Activated naive CD8-positive, alpha-beta T cell treated with anti-CD3 and anti-CD28 coated beads, Interleukin-2, amount 10 ng/mL, durations not matched to agents 7 days and 5 days (primary cell): ENCODE data around the gene MANSC1. TPM values are rescaled to one million over a fixed set of nuclear protein-coding genes. Genes with fewer than 3 reads are reported as not detected.
"Not testable (repeated sequence)": the region's sequence is repeated elsewhere in the genome, so short reads cannot be mapped to it uniquely, and the experiment has no call there.

Experiments used
- ATAC-seq: fragments of 150-1000 bp; cut with Tn5 transposase; one replicate; pipeline ENCODE4 v1.10.0; 2021; ENCODE audit warnings: low read depth, moderate library complexity
- POLR2A ChIA-PET: fragments of 350-600 bp; sonication (Branson Sonifier 250); formaldehyde crosslinking; loops from one replicate; lab custom pipeline; 2021; ENCODE audit warnings: antibody characterized with exemption; lab: Charles Lee
- DNase-seq: peaks from one replicate; pipeline ENCODE4 v3.0.0; 2021
- H3K27ac Mint-ChIP-seq: one replicate; pipeline ENCODE4 v1.8.0; 2022; ENCODE audit warnings: mild to moderate bottlenecking, mixed read lengths
- H3K27me3 Mint-ChIP-seq: one replicate; pipeline ENCODE4 v1.8.0; 2022; ENCODE audit warnings: mild to moderate bottlenecking, moderate library complexity, mixed read lengths
- H3K36me3 Mint-ChIP-seq: one replicate; pipeline ENCODE4 v1.8.0; 2021; ENCODE audit warnings: mild to moderate bottlenecking, mixed read lengths
- H3K4me1 Mint-ChIP-seq: one replicate; pipeline ENCODE4 v1.8.0; 2021; ENCODE audit warnings: mixed read lengths
- H3K4me3 Mint-ChIP-seq: one replicate; pipeline ENCODE4 v1.8.0; 2022; ENCODE audit warnings: mild to moderate bottlenecking, moderate library complexity, mixed read lengths
- H3K9me3 Mint-ChIP-seq: one replicate; pipeline ENCODE4 v1.8.0; 2021; ENCODE audit warnings: mixed read lengths
- total RNA-seq, 2 experiments: library from RNA; stranded (reverse); gene quantifications; one replicate each; pipeline ENCODE4 v1.2.3, GENCODE V29; 2021

MANSC1 gene
- total RNA-seq, 2 experiments from 2014 or later = 0.20 TPM; not detected in 1

DNA sequence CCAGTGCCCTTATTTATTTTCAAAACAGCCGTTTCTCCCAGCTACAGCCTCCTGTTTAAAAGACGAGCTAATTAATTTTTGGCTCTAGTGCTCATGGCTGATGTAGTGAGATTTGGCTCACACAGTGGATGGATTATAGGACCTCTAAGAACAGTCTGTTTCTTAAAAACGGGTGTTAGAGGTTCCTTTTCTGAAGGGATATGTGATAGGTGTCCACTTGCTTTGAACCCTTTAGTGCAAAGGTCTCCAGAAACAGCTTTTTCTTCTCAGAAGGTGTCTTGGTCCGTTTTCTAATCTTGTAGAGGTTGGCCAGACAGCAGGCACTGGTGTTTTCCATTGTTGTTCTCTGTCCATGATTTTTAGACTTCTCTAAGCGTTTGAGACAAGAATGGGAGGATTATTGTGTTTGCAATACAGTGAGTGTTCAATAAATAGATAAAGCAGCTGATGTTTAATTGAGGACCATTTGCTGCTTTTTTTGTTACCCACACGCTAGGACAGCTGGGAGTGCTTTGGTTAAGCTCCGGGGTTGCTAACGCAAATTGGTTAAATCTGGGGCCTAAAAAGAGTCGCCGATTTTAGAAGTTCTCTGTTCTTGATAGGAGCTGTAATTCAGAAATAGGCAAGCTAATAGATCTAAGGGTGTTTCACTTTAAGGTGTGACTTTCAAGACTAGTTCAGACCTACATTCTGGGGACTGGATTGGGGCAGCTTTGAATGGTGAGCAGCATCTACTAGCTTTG lies 7.8 kb upstream of the MANSC1 start:
- Mint-ChIP-seq H3K27ac (peak overlapping the region; percentile 97), H3K27me3 (no peaks in the 10 kb centered on the region), H3K4me3 (peak overlapping the region; percentile 92), H3K9me3 (no peaks in the 10 kb centered on the region), H3K36me3 (peaks cover 2% of the 10 kb centered on the region), H3K4me1 (peaks cover 43% of the 10 kb centered on the region)
- DNase-seq (no peak), ATAC-seq (peak; percentile 1)
- POLR2A ChIA-PET = interaction anchor here (0.6 to 3.8 kb wide), 30 partner anchors 8 to 1187 kb away, joined by 3 to 86 read pairs (median 4); partner anchors contain the start of genes CDKN1B, DUSP16, ETV6 and GPR19

DNA sequence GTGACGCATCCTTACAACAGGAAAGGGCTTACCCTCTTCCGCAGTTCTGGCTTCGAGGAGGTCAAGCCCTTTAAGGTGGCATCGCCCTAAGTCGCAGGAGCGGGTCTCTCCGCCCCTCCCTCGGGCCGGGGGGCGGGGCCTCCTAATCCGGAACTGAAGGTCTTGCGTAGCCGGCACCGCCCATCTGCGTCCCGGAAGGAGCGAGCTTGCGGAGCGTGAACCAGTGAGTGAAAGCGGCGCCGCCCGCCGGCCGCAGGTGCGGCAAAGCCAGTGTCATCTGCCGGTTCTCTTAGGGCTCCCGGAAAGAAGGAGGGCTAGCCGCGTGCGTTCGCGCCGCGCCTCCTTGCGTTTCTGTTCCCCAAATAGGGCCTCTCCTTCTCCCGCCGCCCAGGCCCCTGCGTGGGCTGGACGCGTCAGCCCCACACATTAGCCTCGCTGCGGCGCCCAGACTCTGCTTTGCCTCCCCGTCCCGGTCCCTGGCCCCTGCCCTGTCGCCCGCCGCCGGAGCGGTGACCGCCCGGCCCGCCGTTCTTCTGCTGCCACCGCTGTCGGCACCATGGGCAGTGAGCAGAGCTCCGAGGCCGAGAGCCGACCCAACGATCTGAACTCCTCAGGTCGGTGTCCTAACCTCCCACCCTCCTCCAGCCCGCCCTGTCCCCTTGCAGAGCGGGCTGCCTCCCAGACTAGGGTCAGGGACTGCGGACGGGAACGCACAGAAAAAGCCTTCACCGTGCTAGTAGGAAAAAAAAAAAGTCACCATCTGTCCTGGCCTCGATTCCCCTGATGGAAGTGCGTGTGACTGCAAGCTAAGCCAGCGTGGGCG lies 7.1 kb upstream of the MANSC1 start, which contains the start of gene BORCS5:
Gene BORCS5, plus strand, starts transcription at position 183 of the 823 bp plus-strand sequence. Its CDS starts 374 bp downstream, at position 557.
- Mint-ChIP-seq H3K9me3 (no peaks in the 10 kb centered on the region), H3K27ac (peak within 1 kb of the TSS; percentile 97), H3K27me3 (no peaks in the 10 kb centered on the region), H3K4me3 (peak within 1 kb of the TSS; percentile 92), H3K36me3 (peaks cover 2% of the 10 kb centered on the region), H3K4me1 (peaks cover 42% of the 10 kb centered on the region)
- POLR2A ChIA-PET = interaction anchor here (0.6 to 3.8 kb wide), 37 partner anchors 10 to 1913 kb away, joined by 3 to 86 read pairs (median 4); partner anchors contain the start of genes BCL2L14, CDKN1B, DUSP16 and ETV6
- ATAC-seq = peak; percentile 88
- DNase-seq = peak; percentile 99

DNA sequence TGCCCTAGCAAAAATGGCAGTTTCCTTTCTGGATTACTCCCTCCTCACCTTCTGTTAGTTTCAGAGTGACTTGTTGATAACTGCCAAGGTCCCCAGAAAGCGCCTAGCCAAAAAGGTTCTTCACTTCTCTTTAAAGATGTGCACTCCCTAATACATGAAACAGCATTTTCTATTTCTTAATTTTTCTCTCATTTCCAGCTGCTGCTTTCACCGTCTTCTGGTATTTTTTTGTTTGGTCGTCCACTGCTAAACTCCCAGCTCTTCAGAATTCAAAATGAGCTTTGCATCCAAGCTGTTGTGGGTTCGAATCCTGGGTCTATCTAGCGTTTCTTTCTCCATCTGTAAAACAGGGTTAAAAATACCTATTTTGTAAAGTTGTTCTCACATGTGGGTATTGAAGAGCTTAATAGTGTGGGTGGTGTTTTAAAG lies 6.4 kb upstream of the MANSC1 start:
- DNase-seq (no peak), ATAC-seq (no peak)
- POLR2A ChIA-PET = interaction anchor here (0.6 to 3.8 kb wide), 22 partner anchors 10 to 810 kb away, joined by 3 to 86 read pairs (median 8); partner anchors contain the start of genes BCL2L14, CDKN1B, DUSP16 and GPR19

DNA sequence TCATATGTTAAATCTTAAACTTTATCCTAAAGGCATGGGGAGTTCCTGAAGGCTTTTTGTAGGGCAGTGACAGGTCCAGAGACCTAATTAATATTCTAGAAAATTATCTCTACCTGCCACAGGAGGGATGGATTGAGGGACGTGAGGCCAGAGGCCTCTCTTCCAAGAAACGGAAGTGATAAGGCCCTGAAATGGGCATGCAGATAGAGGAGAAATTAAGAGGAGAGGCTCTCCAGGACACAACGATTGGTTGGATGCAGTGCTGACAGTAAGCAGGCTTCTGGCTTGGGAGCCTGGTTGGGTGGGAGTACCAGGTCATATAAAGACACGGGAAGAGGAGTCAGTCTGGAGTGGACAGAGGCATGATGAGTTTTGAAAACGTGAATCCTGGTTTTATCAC lies 3.8 kb upstream of the MANSC1 start:
- ATAC-seq (no peak), DNase-seq (no peak)
- no peak overlapping the region for H3K4me3 Mint-ChIP-seq
- no peak overlapping the region for H3K27ac Mint-ChIP-seq
- H3K4me1 Mint-ChIP-seq = peaks cover 37% of the 10 kb centered on the region
- no peaks in the 10 kb centered on the region for H3K36me3 Mint-ChIP-seq
- H3K27me3 Mint-ChIP-seq = no peaks in the 10 kb centered on the region
- POLR2A ChIA-PET = interaction anchor here (0.6 kb wide), 1 partner anchor 32 kb away, joined by 3 read pairs; no protein-coding TSS in a partner anchor
- no peaks in the 10 kb centered on the region for H3K9me3 Mint-ChIP-seq

More for the DNA sequence above, 6.4 kb upstream of the MANSC1 start:
- Mint-ChIP-seq H3K4me1 (peaks cover 37% of the 10 kb centered on the region), H3K27ac (peak overlapping the region; percentile 97), H3K9me3 (no peaks in the 10 kb centered on the region), H3K27me3 (no peaks in the 10 kb centered on the region), H3K4me3 (peak overlapping the region; percentile 92), H3K36me3 (peaks cover 2% of the 10 kb centered on the region)

DNA sequence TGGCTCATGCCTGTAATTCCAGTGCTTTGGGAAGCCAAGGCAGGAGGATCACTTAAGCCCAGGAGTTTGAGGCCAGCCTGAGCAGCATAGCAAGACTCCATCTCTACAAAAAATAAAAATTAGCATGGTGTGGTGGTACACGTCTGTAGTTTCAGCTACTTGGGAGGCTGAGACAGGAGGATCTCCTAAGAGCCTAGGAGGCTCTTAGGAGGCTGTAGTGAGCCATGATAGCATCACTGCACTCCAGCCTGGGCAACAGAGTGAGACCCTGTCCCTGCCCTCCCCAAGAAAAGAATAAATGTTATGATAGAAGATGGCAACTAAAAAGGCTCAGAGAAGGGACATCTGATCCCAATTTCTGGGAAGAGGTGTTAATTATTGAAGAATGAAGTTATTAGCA lies 3.2 kb upstream of the MANSC1 start:
- no peak for DNase-seq
- Mint-ChIP-seq H3K27ac (no peak overlapping the region), H3K4me1 (peaks cover 31% of the 10 kb centered on the region), H3K27me3 (peaks cover 1% of the 10 kb centered on the region), H3K4me3 (no peak overlapping the region), H3K36me3 (no peaks in the 10 kb centered on the region), H3K9me3 (no peaks in the 10 kb centered on the region)
- no peak for ATAC-seq
- POLR2A ChIA-PET = no interaction called here

DNA sequence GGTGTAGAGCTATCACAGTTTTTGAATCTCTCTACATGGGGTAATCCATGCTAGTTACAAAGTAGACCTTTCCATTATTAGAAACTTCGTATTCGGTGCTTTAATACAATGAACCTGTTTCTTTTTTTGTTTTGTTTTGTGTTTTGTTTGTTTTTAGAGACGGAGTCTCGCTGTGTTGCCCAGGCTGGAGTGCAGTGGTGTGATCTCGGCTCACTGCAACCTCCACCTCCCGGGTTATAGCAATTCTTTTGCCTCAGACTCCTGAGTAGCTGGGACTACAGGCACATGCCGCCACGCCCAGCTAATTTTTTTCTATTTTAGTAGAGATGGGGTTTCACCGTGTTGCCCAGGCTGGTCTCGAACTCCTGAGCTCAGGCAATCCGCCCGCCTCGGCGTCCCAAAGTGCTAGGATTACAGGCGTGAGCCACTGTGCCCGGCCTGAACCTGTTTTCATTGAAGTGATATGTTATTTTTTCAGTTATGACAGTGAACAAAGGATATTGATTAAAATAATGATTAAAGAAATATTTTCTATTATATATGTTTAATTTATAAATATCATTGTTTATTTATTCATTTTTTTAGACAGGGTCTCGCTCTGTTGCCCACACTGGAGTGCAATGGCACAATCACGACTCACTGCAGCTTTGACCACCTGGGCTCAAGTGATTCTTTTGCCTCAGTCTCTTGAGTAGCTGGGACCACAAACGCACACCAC lies 1.6 kb upstream of the MANSC1 start:
- POLR2A ChIA-PET = interaction anchor here (0.6 to 1.0 kb wide), 2 partner anchors 9 to 14 kb away, joined by 3 read pairs; no protein-coding TSS in a partner anchor
- H3K36me3 Mint-ChIP-seq, H3K27ac Mint-ChIP-seq, ATAC-seq, H3K4me3 Mint-ChIP-seq, H3K9me3 Mint-ChIP-seq, H3K27me3 Mint-ChIP-seq, DNase-seq: not testable (repeated sequence)
- H3K4me1 Mint-ChIP-seq = peaks cover 28% of the 10 kb centered on the region

DNA sequence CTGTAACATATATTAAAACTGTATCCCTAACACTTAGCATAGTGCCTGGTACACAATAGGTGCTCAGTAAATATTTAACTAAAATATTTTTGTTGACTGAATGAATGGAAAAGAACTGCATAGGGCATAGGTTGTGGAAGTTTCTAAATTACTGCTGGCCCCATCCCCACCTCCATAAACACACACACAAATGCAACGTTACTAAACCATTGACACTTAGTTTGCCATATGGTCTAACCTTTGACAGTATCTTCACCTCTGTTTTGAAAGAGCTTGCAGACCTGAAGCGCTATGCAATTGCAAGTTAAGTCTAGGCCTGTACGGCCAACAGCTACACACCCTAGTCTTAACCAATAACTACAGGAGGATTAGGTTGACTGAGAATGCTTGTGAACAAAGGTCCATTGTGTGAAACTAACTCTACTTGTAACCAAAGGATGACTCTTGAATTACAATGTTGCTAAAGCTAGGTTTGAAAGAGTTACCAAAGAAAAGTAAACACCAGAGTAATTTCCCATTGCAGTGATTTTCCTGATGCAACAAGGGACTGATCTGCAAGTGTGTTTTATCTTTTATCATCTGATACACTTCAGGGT lies 924 bp upstream of the MANSC1 start:
- Mint-ChIP-seq H3K9me3 (no peaks in the 10 kb centered on the region), H3K27me3 (peaks cover 4% of the 10 kb centered on the region), H3K27ac (no peak overlapping the region), H3K36me3 (no peaks in the 10 kb centered on the region), H3K4me3 (peak overlapping the region; percentile 75), H3K4me1 (peaks cover 23% of the 10 kb centered on the region)
- ATAC-seq = no peak
- POLR2A ChIA-PET = interaction anchor here (0.6 to 1.0 kb wide), 2 partner anchors 9 to 14 kb away, joined by 3 read pairs; no protein-coding TSS in a partner anchor
- no peak for DNase-seq

DNA sequence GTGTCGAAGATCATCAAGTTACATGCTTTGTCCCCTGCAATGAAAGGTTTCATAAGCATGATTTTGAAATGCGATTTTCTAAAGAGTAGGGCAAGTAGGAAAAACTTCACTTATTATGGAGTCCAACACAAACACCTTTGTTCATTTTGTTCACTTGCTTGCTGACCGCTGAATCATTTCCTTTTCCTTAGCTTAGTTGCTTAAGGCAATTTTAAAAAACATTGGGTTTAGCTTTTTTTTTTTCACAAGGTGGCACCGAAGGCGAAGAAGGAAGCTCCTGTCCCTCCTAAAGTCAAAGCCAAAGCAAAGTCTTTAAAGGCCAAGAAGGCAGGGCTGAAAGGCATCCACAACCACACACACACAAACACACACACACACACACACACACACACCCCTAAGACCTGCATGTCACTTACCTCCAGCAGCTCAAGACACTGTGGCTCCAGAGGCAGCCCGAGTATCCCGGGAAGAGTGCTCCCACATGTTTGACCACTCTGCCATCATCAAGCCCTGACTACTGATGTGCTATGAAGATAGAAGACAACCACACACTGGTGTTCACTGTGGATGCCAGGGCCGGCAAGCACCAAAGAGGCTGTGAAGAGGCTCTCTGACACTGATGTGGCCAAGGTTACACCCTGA lies 11.4 kb downstream of the MANSC1 start:
- no peak for DNase-seq
- peaks cover 15% of the 10 kb centered on the region for H3K4me1 Mint-ChIP-seq
- POLR2A ChIA-PET = interaction anchor here (0.6 to 1.6 kb wide), 3 partner anchors 10 to 18 kb away, joined by 3 to 10 read pairs (median 4); partner anchors contain the start of genes BORCS5 and MANSC1
- H3K27me3 Mint-ChIP-seq = peaks cover 2% of the 10 kb centered on the region
- H3K27ac Mint-ChIP-seq = peak overlapping the region; percentile 48
- no peak for ATAC-seq
- peak overlapping the region; percentile 35 for H3K4me3 Mint-ChIP-seq
- H3K36me3 Mint-ChIP-seq = no peaks in the 10 kb centered on the region
- no peaks in the 10 kb centered on the region for H3K9me3 Mint-ChIP-seq

DNA sequence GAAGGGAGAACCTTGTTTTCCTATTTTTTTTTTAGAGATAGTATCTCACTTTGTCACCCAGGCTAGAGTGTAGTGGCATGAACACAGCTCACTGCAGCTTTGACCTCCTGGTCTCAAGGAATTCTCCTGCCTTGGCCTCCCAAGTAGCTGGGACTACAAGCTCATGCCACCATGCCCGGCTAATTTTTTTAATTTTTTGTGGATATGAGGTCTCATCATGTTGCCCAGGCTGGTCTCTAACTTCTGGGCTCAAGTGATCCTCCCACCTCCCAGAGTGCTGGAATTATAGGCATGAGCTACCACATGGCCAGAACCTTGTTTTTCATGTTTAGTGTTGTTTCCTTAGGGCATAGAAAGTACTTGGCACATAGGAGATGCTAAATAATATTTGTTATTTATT lies 13.5 kb downstream of the MANSC1 start:
- peaks cover 2% of the 10 kb centered on the region for H3K27me3 Mint-ChIP-seq
- no peaks in the 10 kb centered on the region for H3K9me3 Mint-ChIP-seq
- no peak overlapping the region for H3K4me3 Mint-ChIP-seq
- POLR2A ChIA-PET = interaction anchor here (0.8 kb wide), 1 partner anchor 21 kb away, joined by 3 read pairs; the partner anchor contains the start of gene BORCS5
- DNase-seq (no peak), ATAC-seq (no peak)
- H3K36me3 Mint-ChIP-seq = no peaks in the 10 kb centered on the region
- H3K4me1 Mint-ChIP-seq = peaks cover 15% of the 10 kb centered on the region
- no peak overlapping the region for H3K27ac Mint-ChIP-seq

DNA sequence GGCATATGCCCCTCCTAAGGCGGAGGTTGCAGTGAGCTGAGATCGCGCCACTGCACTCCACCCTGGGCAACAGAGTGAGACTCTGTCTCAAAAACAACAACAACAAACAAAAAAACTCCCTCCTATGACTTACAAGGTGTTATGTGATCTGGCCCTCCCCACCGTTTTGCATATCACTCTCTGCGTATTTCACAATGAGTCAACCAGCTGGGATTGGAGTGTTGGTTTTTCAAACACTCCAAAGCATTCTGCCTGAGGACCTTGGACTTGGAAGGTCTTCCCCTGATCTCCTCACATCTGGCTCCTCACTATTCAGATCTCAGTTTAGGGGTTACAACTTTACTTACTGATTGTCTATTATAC lies 14.0 kb downstream of the MANSC1 start:
- H3K4me1 Mint-ChIP-seq = peaks cover 15% of the 10 kb centered on the region
- POLR2A ChIA-PET = no interaction called here
- H3K9me3 Mint-ChIP-seq = no peaks in the 10 kb centered on the region
- H3K27me3 Mint-ChIP-seq = peaks cover 6% of the 10 kb centered on the region
- no peaks in the 10 kb centered on the region for H3K36me3 Mint-ChIP-seq
- ATAC-seq = no peak
- DNase-seq = no peak
- H3K4me3 Mint-ChIP-seq = no peak overlapping the region
- H3K27ac Mint-ChIP-seq = no peak overlapping the region

DNA sequence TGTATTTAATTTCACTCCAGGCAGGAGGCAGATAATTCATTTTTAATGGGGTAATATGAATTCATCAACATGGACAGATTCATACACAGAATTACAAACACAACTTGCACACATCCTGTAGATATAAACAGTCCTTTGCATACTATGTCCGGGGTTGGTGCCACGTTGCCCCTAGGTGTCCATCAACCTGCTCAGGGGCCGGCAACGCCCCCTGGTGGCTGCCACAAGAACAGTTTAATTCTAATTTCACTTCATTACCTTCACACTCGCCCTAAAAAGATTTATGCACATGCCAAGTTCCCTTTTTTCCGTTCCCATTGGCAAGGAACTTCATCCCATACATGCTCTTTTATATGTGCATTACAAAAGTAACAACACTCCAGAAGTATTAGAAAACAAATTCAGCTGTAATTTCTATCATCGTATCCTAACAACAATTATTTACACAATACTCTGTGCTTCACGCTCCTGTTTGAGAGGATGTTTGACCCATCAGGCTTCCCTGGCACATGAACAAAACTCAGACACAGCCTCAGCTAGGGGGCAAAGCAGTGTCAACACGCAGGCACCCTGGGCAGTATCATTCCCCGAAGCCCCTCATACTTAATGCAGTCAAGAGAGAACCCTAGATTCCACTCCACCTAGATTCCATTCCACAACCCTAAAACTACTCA lies 15.5 kb downstream of the MANSC1 start:
- Mint-ChIP-seq H3K9me3 (no peaks in the 10 kb centered on the region), H3K4me3 (no peak overlapping the region), H3K27ac (no peak overlapping the region), H3K36me3 (no peaks in the 10 kb centered on the region), H3K4me1 (peaks cover 15% of the 10 kb centered on the region), H3K27me3 (peaks cover 6% of the 10 kb centered on the region)
- POLR2A ChIA-PET = interaction anchor here (1.9 kb wide), 1 partner anchor 22 kb away, joined by 6 read pairs; the partner anchor contains the start of gene BORCS5
- peak; percentile 88 for ATAC-seq
- DNase-seq = peak; percentile 73
